ENCODE data around the gene TRIP10.

The TRIP10 gene

DNA sequence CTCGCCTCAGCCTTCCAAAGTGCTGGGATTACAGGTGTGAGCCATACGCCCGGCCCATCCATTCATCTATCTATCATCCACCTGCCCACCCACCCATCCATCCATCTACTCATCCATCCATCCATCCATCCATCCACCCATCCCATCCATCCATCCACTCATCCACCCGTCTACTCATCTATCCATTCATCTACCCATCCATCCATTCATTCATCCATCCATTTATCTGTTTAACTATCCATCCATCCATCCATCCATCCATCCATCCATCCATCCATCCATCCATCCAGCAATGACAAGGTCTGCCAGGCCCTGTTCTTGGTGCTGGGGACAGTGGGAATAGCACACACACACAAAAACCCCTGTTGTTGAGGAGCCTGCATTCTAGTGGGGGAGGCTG, 37.5 kb downstream of the TRIP10 start:
- TF ChIP-seq, protein P1, sequence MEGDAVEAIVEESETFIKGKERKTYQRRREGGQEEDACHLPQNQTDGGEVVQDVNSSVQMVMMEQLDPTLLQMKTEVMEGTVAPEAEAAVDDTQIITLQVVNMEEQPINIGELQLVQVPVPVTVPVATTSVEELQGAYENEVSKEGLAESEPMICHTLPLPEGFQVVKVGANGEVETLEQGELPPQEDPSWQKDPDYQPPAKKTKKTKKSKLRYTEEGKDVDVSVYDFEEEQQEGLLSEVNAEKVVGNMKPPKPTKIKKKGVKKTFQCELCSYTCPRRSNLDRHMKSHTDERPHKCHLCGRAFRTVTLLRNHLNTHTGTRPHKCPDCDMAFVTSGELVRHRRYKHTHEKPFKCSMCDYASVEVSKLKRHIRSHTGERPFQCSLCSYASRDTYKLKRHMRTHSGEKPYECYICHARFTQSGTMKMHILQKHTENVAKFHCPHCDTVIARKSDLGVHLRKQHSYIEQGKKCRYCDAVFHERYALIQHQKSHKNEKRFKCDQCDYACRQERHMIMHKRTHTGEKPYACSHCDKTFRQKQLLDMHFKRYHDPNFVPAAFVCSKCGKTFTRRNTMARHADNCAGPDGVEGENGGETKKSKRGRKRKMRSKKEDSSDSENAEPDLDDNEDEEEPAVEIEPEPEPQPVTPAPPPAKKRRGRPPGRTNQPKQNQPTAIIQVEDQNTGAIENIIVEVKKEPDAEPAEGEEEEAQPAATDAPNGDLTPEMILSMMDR (IDR thresholded peaks at IDR 0.05; ENCODE audit: extremely low read depth, missing control alignments) = no peak
- DNase-seq (ENCODE audit: low spot score) = no peak

DNA sequence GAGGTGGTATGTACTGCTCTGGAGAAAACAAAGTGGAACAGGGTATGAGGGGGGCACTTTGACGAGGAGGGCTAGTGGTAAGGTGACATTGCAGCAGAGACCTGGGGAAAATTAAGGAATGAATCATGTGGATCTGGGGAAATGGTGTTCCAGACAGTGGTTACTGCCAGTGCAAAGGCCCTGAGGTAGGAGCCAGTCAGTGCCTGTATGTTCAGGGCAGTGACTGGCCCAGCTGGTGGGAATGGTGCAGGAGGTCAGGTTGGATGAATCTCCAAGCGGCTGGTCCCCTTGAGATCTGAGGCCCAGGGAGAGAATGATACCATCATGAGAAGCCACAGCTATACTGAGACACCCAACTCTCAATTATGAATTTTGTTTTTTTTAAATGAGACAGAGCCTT, 38.0 kb downstream of the TRIP10 start:
- TF ChIP-seq, protein P1 (IDR thresholded peaks at IDR 0.05; ENCODE audit: extremely low read depth, missing control alignments) = no peak
- DNase-seq (ENCODE audit: low spot score) = no peak

DNA sequence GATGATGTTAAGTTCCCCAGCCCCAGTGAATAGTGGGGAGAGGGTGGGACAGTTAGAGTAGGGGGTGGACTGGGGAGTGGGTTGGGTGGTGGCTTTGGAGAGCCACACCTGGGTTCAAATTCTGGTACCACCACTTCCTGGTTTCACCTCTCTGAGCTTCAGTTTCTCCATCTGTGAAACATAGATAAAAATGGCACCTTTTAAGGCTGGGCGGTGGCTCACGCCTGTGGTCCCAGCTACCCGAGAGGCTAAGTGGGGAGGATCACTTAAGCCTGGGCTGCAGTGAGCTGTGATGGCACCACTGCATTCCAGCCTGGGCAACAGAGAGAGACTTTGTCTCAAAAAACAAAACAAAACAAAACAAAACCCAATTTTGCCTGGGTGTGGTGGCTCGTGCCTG, 38.9 kb downstream of the TRIP10 start:
- no peak for DNase-seq (ENCODE audit: low spot score)
- TF ChIP-seq, protein P1 (IDR thresholded peaks at IDR 0.05; ENCODE audit: extremely low read depth, missing control alignments) = no peak

DNA sequence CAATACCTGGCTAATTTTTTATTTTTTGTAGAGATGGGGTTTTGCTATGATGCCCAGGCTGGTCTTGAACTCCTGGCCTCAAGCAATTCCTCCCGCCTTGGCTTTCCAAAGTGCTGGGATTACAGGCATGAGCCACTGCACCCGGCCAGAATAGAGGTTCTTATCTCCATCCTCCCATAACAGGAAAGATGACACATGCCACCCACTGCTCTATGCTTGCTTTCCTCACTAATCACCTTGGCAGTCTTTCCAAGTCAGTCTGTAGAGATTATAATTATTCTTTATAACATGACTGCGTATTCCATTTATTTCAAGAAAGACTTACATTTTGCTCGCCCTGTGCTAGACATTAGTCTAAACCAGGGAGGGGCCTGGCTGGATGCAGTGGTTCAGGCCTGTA, 39.7 kb downstream of the TRIP10 start:
- no peak for DNase-seq (ENCODE audit: low spot score)
- TF ChIP-seq, protein P1 (IDR thresholded peaks at IDR 0.05; ENCODE audit: extremely low read depth, missing control alignments) = no peak

DNA sequence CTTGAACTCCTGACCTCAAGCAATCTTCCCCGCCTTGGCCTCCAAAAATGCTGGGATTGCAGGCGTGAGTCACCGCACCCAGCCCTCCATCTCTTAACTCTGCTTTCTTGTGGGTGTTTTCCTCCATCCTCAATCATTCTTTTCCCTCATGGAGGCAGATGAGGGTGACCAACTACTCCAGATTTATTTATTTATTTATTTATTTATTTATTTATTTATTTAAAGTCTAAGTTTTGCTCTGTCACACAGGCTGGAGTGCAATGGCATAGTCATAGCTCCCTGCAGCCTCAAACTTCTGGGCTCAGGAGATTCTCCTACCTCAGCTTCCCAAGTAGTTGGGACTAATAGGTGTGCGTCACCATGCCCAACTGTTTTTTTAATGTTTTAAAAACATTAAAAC, 47.9 kb downstream of the TRIP10 start:
- no peak for DNase-seq (ENCODE audit: low spot score)
- TF ChIP-seq, protein P1 (IDR thresholded peaks at IDR 0.05; ENCODE audit: extremely low read depth, missing control alignments) = no peak

DNA sequence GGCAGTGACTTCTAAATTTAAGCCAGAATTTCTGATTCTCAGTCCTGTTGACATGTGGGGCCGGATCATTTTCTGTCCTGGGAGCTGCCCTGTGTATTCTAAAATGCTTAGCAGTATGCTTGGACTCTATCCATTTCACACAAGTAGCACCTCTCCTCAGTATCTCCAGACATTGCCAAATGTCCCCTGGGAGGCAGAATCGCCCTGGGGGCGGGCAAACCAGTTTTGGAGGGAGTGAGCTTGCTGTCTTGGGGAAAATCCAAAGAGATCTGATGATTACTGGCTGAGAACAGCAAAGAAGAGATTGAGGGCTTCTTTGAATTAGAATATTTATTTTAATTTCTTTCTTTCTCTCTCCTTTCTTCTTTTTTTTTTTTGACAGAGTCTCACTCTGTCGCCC, 49.4 kb downstream of the TRIP10 start:
- DNase-seq (ENCODE audit: low spot score) = no peak
- TF ChIP-seq, protein P1 (IDR thresholded peaks at IDR 0.05; ENCODE audit: extremely low read depth, missing control alignments) = no peak

DNA sequence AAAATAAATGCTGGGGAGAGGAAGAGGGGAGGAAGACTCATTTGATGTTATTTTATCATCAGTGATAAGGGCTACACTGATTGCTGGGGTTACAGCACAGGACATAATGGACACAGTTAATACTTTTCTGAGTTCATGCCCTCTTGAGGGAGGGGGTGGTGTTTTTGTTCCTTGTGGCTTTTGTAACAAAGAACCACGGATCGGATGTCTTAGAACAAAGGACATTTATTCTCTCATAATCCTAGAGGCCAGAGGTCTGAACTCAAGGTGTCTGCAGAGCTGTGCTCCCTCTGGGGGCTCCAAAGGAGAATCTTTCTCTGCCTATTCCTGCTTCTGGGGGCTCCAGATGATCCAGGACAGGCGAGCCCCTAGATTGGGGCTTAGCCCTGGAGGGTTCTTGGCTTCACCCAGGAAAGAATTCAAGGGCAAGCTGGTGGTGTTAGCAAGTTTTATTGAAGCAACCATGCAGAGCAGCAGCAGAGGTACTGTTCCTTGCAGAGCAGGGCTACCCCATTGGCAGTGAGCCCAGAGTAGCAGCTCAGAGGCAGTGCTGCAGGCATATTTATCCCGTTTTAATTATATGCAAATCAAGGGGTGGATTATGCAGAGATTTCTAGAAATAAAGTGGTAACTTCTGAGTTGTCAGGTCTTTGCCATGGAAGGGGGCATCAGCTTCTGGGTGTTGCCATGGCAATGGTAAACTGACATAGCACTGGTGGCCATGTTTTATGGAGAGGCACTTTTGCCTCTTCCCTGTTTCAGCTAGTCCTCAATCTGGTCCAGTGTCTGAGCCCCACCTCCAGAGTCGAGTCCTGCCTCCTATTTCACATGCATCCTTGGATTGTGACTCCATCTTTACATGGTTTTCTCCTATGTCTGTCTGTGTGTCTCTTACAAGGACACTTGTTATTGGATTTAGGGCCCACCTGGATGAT, 51.0 kb downstream of the TRIP10 start:
- DNase-seq (ENCODE audit: low spot score) = no peak
- TF ChIP-seq, protein P1 (IDR thresholded peaks at IDR 0.05; ENCODE audit: extremely low read depth, missing control alignments) = no peak

All from GM20000 (cell line).